HG03342 (cell line): ENCODE results near the gene FAM9B.
"Not testable (repeated sequence)": the region's sequence is repeated elsewhere in the genome, so short reads cannot be mapped to it uniquely, and the experiment has no call there.

Experiments
- ATAC-seq: cut with Tn5 transposase; IDR thresholded peaks from one replicate; pipeline ENCODE4 v1.9.1; 2021; ENCODE audit warnings: mild to moderate bottlenecking, moderate library complexity; ENCODE audit not compliant: unreplicated experiment

Gene FAM9B

DNA sequence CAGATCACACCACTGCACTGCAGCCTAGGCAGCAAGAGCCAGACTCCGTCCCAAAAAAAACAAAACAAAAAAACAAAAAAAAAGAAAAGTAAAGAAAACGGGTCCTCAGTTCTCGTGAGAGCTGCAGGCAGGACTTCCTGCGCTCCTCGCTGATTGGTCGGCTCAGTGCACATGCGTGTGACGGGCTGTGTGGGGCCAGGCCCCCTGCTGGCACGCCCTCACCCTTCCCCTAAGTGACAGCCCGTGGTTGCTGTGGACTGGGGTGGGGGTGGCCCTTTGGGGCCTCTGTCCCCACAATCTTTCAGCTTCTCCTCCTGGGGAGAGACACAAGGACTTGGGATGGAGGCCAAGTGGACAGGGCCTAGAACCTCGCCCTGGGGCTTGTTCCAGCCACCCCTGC, at the start of gene FAM9B:
Gene FAM9B (minus strand): TSS at position 139 of the 400 bp plus-strand sequence. CDS start 1,141 bp downstream, outside the sequence.
- no peak for ATAC-seq

DNA sequence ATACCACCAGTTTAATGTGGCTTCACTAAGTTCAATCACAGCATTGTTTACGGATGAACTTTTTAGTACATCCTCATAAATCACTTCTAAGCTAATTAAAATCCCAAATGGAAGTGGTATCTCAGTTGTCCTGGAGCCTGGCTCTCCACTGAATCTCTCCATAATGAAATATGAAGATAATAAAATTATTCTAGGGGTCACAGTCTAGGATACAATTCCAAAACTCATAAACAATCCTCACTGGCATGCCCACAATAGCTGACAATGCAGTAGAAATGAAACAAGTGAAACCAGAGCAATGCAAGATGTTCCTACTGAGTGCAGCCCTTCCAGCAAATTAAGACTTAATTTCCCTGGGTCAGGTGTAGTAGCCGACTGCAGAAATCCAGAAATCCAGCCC, 47.3 kb upstream of the FAM9B start:
- no peak for ATAC-seq

DNA sequence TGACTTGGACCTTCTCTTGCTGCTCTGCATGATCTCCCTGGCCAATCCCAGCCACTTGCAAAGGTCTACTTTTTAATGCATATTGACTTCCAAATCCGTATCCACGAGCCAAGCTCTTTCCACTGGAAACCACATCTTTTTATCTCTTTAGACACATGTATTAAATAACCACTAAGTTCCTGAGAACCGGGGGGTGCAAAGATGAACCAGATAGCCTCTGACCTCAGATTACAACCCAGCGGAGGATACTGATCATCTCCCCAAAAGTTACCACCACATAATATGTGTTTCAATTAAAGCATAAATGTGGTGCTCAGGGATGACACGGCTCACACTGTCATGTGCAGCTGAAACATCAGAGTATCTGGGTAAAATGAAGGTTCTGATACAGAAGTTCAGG, 40.4 kb upstream of the FAM9B start:
- no peak for ATAC-seq

DNA sequence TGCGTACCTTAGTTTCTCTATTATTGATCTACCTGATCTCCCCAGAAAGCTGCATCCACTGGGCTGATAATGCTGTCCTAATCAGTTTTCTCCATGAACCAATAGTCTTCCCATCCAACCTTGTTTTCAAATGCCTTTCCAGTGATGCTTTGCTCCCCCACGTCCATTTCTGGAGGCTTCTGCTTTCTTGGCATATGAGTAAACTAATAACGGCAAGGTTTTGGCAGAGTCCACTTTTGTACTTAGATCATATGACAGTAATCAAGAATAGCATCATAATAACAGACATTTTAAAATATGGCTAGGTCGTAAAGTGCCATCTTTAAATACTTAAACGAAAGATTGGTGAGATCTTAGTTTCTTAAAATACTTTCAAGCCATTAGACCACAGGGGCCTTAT, 38.4 kb upstream of the FAM9B start:
- ATAC-seq = no peak

DNA sequence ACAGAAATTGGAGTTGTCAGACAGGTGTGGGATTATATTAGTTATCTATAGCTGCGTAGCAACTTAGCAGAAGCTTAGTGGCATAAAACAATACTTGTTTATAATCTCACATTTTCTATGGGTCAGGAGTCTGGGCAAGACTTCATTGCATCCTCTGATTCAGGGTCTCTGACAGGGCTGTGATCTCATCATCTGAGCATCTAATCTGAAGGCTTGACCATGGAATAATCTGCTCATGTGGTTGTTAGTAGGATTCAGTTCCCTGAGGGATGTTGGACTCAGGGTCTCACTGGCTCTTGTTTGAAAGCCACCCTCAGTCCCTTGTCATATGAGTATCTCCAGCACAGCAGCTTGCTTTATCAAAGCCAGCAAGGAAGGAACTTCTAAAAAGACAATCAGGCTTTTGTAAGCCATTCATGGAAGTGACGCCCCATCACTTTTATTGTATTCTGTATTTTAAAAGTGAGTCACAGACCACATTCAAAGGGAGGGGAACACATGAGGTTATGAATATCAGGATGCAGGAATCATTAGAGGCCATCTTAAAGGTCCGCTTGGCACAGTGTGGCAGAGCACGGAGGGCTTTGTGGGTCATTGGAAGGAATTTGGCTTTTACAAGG, 37.2 kb upstream of the FAM9B start:
- ATAC-seq = no peak

DNA sequence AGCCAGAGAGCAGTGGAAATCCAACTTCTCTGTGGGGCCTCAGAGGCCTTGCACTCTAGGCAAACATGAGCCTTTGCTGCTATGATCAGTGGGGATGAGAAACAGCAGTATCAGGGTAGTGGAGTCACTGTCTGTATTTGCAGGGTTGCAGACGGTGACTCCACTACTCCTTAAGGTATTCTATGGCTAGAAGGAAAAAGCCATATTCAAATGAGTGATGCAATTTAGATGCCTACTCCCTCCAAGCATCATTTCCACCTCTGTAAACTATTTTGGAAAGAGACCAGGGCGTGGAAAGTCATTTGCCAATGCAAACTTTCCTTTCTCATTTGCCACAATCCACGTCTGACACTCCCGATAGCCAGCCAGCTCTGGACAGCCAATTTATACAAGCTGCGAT, 35.6 kb upstream of the FAM9B start:
- ATAC-seq = no peak

DNA sequence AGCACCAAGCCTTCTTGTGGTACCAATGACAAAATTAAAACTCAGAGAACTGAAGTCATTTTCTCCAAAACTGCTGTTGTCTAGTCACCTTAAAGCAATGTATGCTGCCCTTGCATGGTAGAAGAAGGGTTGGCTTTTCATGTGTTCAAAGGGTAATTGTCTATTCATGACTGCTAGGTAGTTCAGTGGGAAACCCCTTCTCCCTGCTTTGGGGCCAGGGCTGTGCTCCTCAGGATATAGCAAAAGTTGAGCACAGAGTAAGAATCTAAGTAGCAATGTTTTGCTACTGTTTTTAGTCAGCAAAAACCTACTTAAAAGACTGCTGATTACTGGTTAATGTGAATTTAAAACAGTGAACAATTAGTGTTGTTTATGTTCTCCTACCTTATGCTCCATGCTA, 30.8 kb upstream of the FAM9B start:
- no peak for ATAC-seq

DNA sequence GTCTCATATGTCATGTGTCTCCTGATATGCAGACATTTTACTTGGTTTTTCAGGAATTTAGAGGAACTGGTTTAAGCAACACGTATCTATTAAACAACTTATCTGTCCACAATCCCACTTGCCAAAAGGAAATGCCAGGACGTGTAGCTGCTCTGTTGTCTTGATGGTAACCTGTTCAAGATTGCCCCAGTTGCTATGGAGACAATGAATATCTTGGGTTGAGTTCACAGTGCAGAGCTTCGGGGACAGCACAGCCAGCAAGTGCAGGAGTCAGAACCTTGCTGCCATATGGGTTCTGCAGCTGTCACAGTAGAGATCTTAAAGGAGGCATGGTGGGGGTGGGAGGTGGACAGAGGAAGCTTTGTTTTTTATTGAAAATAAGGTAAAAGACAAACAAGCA, 28.7 kb upstream of the FAM9B start:
- ATAC-seq = no peak

DNA sequence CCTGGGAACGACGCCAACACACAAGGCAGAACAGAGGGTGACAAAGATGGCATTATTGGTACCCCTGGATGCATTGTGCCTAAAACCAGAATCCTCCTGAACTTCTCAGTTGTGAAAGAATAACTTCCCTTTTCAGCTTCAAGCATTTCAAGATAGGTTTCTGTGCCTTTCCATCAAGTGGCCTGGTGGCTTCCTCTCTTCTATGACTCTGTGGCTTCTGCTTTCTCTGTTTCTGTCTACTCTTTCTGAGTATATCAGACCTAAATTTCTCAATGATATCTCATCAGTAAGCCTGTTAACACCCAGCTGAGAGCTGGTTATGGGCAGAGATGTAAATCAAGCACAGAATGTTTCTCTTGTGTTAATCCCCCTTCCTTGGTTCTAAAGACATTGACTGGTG, 21.4 kb upstream of the FAM9B start:
- no peak for ATAC-seq

DNA sequence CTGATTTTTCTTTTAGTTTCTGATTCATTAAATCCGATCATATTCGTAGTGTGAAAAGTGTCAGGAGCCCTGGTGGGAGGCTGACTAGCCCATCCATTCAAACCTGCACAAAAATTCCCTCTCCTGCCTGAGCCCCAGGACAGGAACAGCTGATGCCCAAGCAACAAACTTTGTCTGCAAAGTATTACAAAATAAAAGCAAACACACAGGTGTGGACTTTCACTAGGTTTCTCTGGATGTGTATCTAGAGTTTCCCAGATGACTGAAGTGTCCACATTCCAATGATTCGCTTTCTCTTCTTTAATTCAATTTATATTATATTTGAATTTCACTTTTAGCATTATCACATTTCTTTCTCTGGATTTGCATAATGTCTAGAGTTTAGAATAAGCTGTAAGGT, 18.2 kb upstream of the FAM9B start:
- no peak for ATAC-seq

DNA sequence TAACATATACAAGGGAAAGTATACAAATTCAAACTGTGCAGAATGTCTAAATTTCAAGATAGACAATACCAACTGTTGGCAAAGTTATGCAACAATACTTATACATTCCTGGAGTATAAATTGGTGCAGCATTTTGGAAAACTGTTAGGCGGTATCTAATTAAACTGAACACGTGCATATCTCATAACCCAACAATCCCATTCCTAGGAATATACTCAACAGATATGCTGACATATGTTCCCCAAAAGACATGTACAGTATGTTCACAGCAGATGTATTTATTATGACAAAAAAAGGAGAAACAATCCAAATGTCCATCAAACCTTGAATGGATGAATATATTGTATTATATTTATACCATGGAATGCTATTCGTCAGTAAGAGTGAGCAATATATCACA, 16.4 kb upstream of the FAM9B start:
- no peak for ATAC-seq

DNA sequence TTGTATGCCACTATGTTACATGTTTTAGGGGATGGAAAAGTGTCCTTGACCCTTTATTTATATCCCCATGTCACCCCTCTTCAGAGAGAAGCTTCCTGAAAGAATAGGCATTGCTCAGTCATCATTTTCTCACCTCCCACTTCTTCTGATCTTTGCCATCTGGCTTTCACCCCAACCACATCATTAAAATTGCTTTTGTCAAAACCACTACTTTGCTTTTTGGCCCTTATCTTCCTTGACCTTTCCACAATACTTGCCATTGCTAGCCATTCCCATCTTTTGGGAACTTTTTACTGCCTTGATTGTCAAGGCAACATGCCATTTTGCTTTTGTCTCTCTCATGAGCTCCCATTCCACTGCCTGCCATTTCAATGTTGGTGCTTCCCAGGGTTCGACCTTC, 14.9 kb upstream of the FAM9B start:
- ATAC-seq = no peak

DNA sequence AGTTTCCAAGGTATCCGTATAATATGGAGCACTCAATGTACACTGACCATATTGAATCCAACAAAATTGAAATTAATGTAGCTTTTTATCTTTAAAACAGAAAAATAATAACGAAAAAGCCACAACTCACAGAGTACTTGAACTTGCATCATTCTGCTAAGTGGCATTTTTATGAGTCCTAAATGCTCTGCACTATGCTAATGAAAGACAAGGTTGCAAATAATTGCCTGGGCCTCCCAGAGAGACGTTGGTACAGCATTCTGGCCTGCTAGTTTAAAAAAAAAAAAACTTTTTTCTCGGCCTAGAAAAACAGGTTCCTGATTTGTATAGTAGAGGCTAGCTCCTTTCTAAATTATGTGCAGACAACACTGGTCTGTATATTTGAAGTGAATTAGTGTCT, 4.3 kb upstream of the FAM9B start:
- ATAC-seq = no peak

DNA sequence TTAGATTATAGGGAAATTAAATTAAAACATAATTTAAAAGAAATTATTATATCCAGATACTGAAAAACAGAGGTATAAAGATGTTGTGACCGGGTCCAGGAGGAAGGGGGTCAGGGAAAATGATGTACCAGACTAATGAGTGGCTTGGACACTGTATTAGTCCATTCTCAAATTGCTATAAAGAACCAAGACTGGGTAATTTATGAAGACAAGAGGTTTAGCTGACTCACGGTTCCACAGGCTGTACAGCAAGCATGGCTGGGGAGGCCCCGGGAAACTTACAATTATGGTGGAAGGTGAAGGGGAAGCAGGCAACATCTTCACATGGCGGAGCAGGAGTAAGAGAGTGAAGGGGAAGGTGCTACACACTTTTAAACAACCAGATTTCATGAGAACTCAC, 3.4 kb upstream of the FAM9B start:
- no peak for ATAC-seq

DNA sequence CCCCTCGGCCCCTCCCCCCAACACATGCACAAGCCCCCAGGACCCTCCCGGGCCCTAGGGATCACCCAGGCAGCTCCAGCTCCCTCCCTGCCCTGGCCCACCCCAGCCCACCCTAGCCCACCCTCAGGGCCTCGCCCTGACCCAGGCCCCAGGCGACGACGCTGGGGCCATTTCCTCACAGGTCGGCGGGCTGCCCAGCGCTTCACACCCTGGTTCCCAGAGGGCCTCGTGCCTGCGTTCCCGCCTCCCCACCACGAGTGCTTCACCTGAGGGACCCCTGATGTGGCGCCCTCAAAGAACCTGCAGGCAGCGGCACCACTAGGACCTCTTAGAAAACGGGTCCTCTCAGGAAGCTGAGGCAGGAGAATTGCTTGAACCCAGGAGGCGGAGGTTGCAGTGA, 341 bp downstream of the FAM9B start:
- no peak for ATAC-seq

DNA sequence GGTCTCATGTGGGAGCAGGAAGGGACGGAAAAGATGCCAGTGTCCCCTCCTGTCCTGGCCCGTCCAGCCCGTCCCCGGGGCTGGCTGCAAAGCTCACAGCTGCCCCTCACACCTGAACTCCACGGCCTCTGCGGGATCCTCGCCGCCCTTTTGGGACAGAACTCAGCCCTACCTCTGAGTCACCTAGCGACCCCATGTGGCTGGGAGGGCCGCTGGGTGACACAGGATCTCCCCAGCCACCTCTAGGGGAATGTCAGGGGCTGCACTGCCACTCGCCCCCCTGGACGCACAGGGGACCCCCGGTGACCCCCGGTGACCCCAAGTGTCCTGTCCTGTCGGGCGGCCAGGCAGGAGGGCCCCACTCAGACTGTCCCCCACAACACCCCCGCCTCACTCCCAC, 748 bp downstream of the FAM9B start:
- ATAC-seq = no peak

DNA sequence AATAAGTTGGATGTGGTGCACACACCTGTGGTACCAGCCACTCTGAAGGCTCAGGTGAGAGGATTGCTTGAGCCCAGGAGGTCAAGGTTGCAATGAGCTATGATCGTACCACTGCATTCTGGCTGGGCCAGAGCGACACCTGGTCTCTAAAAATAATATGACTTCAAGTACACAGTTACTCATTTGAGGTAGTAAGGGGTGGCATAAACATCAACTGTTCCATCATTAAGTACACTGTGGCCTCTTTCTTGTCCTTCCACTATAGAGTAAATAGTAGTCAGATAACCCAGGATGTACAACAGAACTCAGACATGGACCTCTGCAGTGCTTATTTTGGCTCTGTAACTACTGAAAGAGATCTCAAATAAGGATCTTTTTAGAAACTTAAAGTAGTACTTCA, 10.6 kb downstream of the FAM9B start:
- no peak for ATAC-seq

DNA sequence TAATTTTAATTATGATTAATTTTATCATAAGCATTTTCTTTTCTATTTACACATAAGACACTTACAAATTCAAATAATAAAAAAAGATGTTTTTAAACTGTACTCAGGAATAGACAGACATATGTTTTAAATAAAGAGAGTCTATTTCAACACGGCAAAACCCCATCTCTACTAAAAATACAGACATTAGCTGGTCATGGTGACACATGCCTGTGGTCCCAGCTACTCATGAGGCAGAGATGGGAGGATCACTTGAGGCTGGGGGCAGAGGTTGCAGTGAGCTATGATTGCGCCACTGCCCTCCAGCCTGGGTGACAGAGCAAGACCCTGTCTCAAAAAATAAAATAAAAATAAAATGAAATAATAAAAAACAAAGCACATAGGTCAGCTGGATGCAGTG, 14.8 kb downstream of the FAM9B start:
- ATAC-seq = no peak

DNA sequence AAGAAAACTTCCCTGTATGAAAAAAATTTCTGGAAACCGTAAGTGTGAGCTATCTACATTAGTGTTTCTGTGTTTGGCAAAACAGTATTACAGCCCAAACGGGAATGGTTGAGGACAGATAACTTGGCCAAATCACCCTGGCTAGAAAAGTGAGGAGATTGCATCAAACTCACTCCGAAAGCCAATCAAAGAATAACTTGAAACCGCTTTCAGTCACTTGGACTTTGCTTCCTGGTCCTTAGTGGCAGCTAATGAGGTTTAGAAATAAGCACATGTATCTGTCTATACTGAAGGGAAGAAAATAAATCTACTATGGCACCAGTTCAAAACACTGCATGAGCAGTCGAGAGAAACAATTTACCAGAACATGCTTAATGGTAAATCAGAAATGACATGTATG, 15.6 kb downstream of the FAM9B start:
- ATAC-seq = not testable (repeated sequence)

DNA sequence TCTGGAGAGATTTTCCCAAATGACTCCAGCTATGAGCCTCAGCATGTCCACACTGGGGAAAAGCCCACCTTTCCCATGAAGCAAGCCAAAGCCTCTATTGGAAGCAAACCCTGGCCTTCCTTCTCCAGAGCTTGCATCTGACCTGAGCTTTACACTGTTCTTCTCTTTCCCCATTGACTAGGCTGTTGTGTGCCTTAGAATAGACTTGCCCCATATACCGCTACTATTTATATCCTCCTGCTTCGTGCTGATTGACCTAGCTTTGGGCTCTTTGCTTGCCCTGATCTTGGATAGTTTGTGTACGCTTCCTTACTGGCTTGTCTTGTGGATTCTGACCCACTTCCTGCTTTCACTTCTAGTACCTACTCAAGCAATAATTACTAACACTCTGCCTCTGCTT, 30.9 kb downstream of the FAM9B start:
- ATAC-seq = no peak

DNA sequence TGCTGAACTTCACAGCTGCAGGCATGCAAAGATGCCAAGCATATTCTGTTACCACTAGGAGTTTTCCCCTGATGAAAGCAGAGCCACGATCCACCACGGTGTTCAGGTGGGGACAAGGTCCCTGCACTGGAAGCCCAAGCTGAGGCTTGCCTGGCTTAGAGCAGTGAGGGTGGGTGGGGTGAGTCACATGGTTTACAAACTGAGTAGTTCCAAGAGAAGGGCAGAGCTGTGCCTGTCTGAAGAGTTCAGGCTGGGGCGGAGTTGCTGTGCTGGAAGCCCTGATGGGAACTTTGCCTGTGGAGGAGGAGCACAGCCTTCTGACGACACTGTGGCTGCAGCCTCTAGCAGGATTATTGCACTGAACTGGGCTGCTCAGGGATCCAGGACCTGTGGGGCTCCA, 45.5 kb downstream of the FAM9B start:
- ATAC-seq = no peak

DNA sequence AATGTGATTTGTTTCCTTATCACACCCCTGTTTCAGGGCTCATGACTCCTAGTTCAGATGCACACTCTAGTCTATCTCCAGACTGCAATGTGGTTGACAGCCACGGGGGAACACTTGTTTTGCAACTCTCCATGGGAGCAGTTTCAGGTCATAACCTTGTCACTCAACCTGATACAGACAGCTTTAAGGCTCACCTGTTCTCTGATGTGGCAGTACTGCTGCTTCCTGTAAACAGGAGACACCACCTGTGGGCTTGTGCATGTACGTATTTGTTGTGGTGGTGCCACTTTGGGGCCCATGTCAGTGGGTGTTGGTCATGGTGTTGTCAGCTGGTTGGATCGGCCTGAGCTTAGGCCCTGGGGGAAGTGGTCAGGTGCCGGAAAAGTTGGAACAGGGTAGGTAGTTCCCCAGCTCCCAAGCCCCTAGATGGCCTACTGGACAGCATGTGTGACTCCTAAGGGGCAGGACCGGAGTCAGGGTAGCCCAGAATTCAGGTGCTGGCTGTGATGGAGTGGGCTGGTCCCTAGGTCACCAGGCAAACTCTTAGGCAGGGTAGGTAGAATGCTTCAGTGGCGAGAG, 46.2 kb downstream of the FAM9B start:
- ATAC-seq = no peak

DNA sequence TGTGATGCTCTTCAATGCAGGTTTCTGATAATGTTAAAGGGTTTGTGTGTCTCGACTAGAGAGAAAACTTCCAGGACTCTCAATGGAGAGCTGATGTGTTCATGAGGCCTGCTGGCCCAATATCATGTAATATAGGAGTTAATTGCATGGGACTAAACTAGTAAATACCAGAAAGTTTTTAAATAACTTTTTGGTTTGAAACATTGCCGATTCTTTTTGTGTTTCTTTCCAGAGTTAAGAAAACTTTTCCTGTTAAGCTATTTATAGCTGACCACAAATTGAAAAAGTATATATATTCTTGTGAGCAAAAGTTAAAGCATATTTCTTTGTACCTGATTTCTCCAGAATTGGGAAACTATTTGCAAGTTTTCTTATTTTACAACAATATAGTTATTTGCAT, 49.7 kb downstream of the FAM9B start:
- ATAC-seq = no peak
